GM18907 (cell line): ENCODE results near the gene CCR2.
"Not testable (repeated sequence)": the region's sequence is repeated elsewhere in the genome, so short reads cannot be mapped to it uniquely, and the experiment has no call there.

Experiments used
- ATAC-seq: cut with Tn5 transposase; IDR thresholded peaks from one replicate; pipeline ENCODE4 v1.9.1; 2021; ENCODE audit warnings: mild to moderate bottlenecking, moderate library complexity; ENCODE audit not compliant: unreplicated experiment

CCR2 gene

GRCh38 chr3:46400846-46401245 is 46.9 kb downstream of the CCR2 start:
- no peak for ATAC-seq

GRCh38 chr3:46401579-46401978 is 47.7 kb downstream of the CCR2 start:
- no peak for ATAC-seq

- ATAC-seq, result not testable (repeated sequence)
Measured at GRCh38 chr3:46402902-46403301, 49.0 kb downstream of the CCR2 start.

- ATAC-seq, result no peak
Measured at GRCh38 chr3:46405301-46406019, 51.5 kb downstream of the CCR2 start.

- no peak for ATAC-seq
Measured at GRCh38 chr3:46406443-46406787, 52.5 kb downstream of the CCR2 start.

- no peak for ATAC-seq
Measured at GRCh38 chr3:46406788-46407611, 53.1 kb downstream of the CCR2 start, which contains the start of the genes CCR5AS and CCRL2. TSS of gene CCR5AS (minus strand) at chr3:46407066. TSS of gene CCRL2 (plus strand) at chr3:46407259. CDS start at chr3:46408080, 821 bp downstream.

GRCh38 chr3:46407970-46408369 is 54.1 kb downstream of the CCR2 start:
- ATAC-seq, result no peak

GRCh38 chr3:46408853-46409252 is 54.9 kb downstream of the CCR2 start:
- ATAC-seq, result no peak

- ATAC-seq, result no peak
Measured at GRCh38 chr3:46409739-46410489, 56.0 kb downstream of the CCR2 start.
